Heart left ventricle (tissue), 16 donors: ENCODE results near the gene RALGPS1. TPM values are rescaled to one million over a fixed set of nuclear protein-coding genes. Genes with fewer than 3 reads are reported as not detected.

ENCODE experiments used
- ATAC-seq, 4 donors: fragments of 200-7000 bp; cut with Tn5 transposase; one replicate each; pipeline ENCODE4 v1.9.1; 2020 to 2022; ENCODE audit warnings: moderate library complexity in 4 of 4, mild to moderate bottlenecking in 3 of 4, moderate number of reproducible peaks in 1 of 4
- DNase-seq, 5 donors: peaks; one replicate each; pipeline ENCODE4 v3.0.0-alpha.2; 2020
- H3K27ac ChIP-seq, 12 donors: fragments of 200-600 bp; sonication (generic) in 4 of 12; one replicate each; pipeline versions ENCODE4 v1.5.0 to v1.8.0; 2016 to 2022; ENCODE audit warnings: mild to moderate bottlenecking in 2 of 12
- H3K27me3 ChIP-seq, 9 donors: fragments of 200-600 bp; sonication (generic) in 2 of 9; one replicate each; pipeline versions ENCODE4 v1.5.1 to v1.8.0; 2016 to 2022; ENCODE audit warnings: mild to moderate bottlenecking in 3 of 9
- H3K36me3 ChIP-seq, 9 donors: fragments of 200-600 bp; sonication (generic) in 2 of 9; one replicate each; pipeline versions ENCODE4 v1.5.0 to v1.8.0; 2018 to 2022; ENCODE audit warnings: mild to moderate bottlenecking in 2 of 9
- H3K4me1 ChIP-seq, 12 donors: fragments of 200-600 bp; sonication (generic) in 4 of 12; one replicate each; pipeline versions ENCODE4 v1.5.0 to v1.8.0; 2016 to 2022; ENCODE audit warnings: mild to moderate bottlenecking in 3 of 12
- H3K4me3 ChIP-seq, 12 donors: fragments of 200-600 bp; sonication (generic) in 4 of 12; one replicate each; pipeline versions ENCODE4 v1.5.0 to v1.8.0; 2017 to 2022; ENCODE audit warnings: mild to moderate bottlenecking in 9 of 12, moderate library complexity in 4 of 12
- H3K9me3 ChIP-seq, 12 donors: fragments of 200-600 bp; sonication (generic) in 4 of 12; one replicate each; pipeline versions ENCODE4 v1.5.0 to v1.8.0; 2016 to 2022; ENCODE audit warnings: mild to moderate bottlenecking in 1 of 12
- POLR2A ChIP-seq, 2 donors: fragments of 450-650 bp; IDR thresholded peaks; one replicate each; pipeline ENCODE4 v1.6.1; 2017; ENCODE audit warnings: antibody characterized with exemption in 2 of 2, mild to moderate bottlenecking in 2 of 2, moderate library complexity in 2 of 2
- WGBS, 4 donors: extraction: QIAGEN DNeasy Blood & Tissue Kit in 2 of 4; methylation state at CpG; one replicate each; pipeline versions ENCODE4 v1.1.5 to v1.1.7; 2013 to 2018; 5-methylcytosine and 5-hydroxymethylcytosine counted together
- intact Hi-C, 10 donors: fragments of 100-400 bp; cut with DNase I; formaldehyde crosslinking; loops; one replicate each; pipeline versions ENCODE4 v1.11.1 to v1.14.2; 2022
- polyA plus RNA-seq, 2 donors: library from polyadenylated mRNA; stranded (reverse); fragments of 200-250 nt; gene quantifications; one replicate each; pipeline ENCODE4 v1.2.3, GENCODE V29; 2013
- total RNA-seq, 9 donors: library from RNA; depleted of rRNA in 2 of 9; stranded (reverse); fragments of >200 nt in 2 of 9; fragmentation: NEBNext Ultra II Directional in 3 of 9; extraction: Animal tissue kit (Norgen Biotek cat#: 25700) in 3 of 9; gene quantifications; one replicate each; pipeline versions ENCODE4 v1.1.0 to v1.2.4, GENCODE V29; 2016 to 2023
- TF ChIP-seq, protein P1 (sequence below), 12 donors: fragments of 200-600 bp; sonication (generic) in 4 of 12; IDR thresholded peaks; one replicate each; pipeline versions ENCODE4 v1.5.0 to v1.8.0; 2018 to 2022; ENCODE audit warnings: antibody characterized with exemption in 12 of 12, mild to moderate bottlenecking in 5 of 12
- donor health status: ischemic (EF 13 %, LVEDD 7.1; RV severe dilation, severe dysfunction).
- donor health status: healthy with polysubstance abuse.
- donor health status: DM: no; HTN: yes; CAD: no.
- donor health status: DM: no; HTN: no; CAD: no.
- donor health status: ischemic (EF 25% LVEDD 6.9; RV normal size, moderate dysfunction).
- donor health status: ischemic (EF 25% LVEDD 5.7; RV mildly dilated, moderate dysfunction).
- donor health status: healthy.
- donor health status: DM: yes; HTN: yes; CAD: no.
- donor health status: ischemic (EF 35%, LVEDD 5.7; RV mildly dilated, moderate dysfunction).
- donor health status: nonischemic (EF 11% LVEDD 7.7; RV severe dilation, severe dysfunction).
- donor health status: DM: yes; HTN: yes; CAD: no.
- donor health status: PGD.
- donor health status: ischemic (EF 29% LVEDD 5.4; RV normal size, mild dysfunction).
- donor health status: nonischemic (EF 23%, LVEDD 6.1; RV moderate dilation, normal function).

The RALGPS1 gene
- total and polyA plus RNA-seq, 11 donors = 8.0 to 21.8 (median 14.4) TPM

DNA sequence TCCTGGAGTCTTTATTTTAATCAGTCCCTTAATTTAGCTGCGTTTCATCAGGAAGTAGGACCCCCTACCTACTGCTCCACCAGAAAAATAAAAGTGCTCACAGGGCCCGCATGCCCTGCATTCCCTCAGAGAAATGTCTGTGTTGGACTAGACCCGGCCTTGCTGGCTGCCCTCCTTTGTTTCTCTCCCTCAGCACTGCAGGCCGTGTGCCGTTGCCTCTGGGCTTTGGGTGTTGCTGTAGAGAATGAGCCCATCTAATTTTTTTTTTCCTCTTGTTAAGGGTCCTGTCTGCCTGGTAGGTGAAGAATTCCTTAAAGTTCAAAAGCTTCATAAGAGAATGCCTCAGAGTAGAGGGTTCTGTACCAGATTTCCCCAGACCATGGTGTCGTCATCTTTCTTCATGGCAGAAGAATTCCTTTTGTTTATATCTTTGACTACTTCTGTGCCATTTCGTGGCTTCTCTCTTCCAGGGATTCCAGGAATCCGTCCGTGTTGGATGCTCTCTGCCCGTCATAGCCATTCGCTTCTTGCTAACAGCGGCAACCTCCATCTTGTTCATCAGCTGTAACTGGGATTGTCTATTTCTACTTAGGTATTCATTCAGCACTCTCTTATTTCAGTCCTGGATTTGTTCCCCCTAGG is 257.6 kb downstream of the RALGPS1 start:
- H3K4me1 ChIP-seq = peaks cover 0 to 20% (median 9%) of the 10 kb centered on the region in 12 donors
- H3K27me3 ChIP-seq = no peaks in the 10 kb centered on the region
- WGBS, 4 donors = 92 to 96% (median 95%) methylated on average over 12 of the region's 12 CpGs
- H3K27ac ChIP-seq = peak overlapping the region in 1 of 12 donors; percentile 45
- TF ChIP-seq POLR2A (IDR thresholded peaks at IDR 0.05) = no peak
- TF ChIP-seq, protein P1, sequence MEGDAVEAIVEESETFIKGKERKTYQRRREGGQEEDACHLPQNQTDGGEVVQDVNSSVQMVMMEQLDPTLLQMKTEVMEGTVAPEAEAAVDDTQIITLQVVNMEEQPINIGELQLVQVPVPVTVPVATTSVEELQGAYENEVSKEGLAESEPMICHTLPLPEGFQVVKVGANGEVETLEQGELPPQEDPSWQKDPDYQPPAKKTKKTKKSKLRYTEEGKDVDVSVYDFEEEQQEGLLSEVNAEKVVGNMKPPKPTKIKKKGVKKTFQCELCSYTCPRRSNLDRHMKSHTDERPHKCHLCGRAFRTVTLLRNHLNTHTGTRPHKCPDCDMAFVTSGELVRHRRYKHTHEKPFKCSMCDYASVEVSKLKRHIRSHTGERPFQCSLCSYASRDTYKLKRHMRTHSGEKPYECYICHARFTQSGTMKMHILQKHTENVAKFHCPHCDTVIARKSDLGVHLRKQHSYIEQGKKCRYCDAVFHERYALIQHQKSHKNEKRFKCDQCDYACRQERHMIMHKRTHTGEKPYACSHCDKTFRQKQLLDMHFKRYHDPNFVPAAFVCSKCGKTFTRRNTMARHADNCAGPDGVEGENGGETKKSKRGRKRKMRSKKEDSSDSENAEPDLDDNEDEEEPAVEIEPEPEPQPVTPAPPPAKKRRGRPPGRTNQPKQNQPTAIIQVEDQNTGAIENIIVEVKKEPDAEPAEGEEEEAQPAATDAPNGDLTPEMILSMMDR (IDR thresholded peaks at IDR 0.05) = no peak
- H3K9me3 ChIP-seq = no peaks in the 10 kb centered on the region
- peak in 2 of 5 donors; percentile 5 to 17 for DNase-seq
- intact Hi-C loops = no loop called here
- H3K36me3 ChIP-seq = peaks cover 0 to 5% (median 0%) of the 10 kb centered on the region in 9 donors
- no peak for ATAC-seq
- H3K4me3 ChIP-seq = no peak overlapping the region

DNA sequence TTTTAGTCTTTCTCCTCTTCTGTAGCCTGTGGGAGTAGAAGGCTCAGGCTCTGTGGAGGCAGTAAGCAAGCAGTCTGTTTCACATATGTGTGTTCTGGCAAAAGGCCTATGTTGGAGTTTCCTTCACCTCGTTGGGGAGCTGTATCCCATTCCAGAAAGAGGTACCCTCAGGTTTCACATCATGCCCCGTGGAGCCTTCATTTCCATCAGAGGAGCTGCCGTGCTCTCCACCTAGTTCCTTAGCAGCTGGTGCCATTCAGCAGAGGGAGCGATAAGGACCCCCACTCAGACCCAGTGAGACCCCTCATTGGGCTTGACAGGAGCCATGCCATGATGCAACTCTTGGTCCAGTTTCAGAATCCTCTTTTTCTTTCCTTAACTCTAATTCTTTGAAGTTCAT is 258.5 kb downstream of the RALGPS1 start:
- DNase-seq = peak in 2 of 5 donors; percentile 4 to 8
- TF ChIP-seq, protein P1 (IDR thresholded peaks at IDR 0.05) = no peak
- no peak for TF ChIP-seq POLR2A (IDR thresholded peaks at IDR 0.05)
- Histone ChIP-seq H3K4me3 (no peak overlapping the region), H3K36me3 (peaks cover 0 to 3% (median 0%) of the 10 kb centered on the region in 9 donors), H3K27me3 (no peaks in the 10 kb centered on the region), H3K9me3 (no peaks in the 10 kb centered on the region), H3K4me1 (peaks cover 0 to 20% (median 10%) of the 10 kb centered on the region in 12 donors), H3K27ac (peak overlapping the region in 1 of 12 donors; percentile 45)
- 90 to 100% (median 92%) methylated on average over 4 of the region's 4 CpGs for WGBS, 4 donors
- no peak for ATAC-seq
- intact Hi-C loops = no loop called here

DNA sequence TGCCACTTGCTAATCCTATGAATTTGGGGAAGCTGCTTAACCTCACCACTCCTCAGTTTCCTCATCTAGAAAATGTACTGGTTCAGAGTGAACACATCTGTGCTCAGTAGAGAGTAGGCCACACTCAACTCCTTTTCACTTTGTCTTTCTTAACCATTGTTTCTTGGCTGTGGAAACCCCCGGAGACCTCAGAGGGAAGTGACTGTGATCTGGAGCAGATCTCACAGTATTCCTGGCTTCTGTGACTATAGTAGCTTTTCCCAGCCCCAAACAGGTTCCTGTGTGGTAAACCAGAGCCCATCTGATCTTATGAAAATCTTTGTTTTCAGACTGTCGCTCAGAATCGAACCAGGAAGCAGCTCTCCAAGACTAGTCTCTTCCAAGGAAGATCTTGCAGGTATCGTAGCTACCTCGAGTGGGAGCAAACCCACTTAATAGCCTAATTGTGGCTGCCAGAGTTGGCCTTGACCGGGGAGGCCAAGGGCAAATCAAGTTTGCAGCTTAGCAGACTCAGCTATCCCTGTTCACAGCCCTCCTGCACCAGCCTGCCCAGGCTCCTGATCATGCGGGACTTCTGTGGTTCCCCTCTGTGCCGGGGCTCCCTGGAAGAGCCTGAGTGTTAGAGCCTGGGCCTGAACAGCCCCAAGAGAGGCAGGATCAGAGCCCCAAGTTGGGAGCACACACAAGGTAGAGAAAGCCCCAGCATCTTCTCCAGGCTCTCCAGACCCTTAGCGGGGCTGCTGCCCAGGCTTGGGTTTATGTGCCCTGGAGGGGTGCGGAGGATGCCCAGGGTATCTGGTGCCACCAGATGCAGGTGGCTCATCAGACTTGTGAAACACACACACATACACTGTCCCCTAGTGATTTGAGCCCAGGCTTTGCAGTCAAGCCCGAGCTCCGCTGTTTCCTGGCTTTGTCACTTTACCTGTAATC is 260.1 kb downstream of the RALGPS1 start:
- Histone ChIP-seq H3K27me3 (no peaks in the 10 kb centered on the region), H3K27ac (peak overlapping the region in 10 of 12 donors; percentile 11 to 75 (median 46)), H3K4me3 (no peak overlapping the region), H3K4me1 (peaks cover 0 to 29% (median 17%) of the 10 kb centered on the region in 12 donors), H3K9me3 (no peaks in the 10 kb centered on the region), H3K36me3 (peaks cover 0 to 3% (median 0%) of the 10 kb centered on the region in 9 donors)
- WGBS, 4 donors = 69 to 77% (median 74%) methylated on average over 10 to 12 of the region's 12 CpGs
- TF ChIP-seq, protein P1 (IDR thresholded peaks at IDR 0.05) = no peak
- TF ChIP-seq POLR2A (IDR thresholded peaks at IDR 0.05) = no peak
- peak in 2 of 5 donors; percentile 15 to 46 for DNase-seq
- ATAC-seq = peak in 1 of 4 donors; percentile 53
- intact Hi-C loops = no loop called here

- H3K27me3 ChIP-seq = no peaks in the 10 kb centered on the region
- WGBS, 4 donors = 93 to 95% (median 95%) methylated on average over 7 of the region's 7 CpGs
- H3K4me1 ChIP-seq = peaks cover 0 to 36% (median 20%) of the 10 kb centered on the region in 12 donors
- H3K36me3 ChIP-seq = peaks cover 0 to 3% (median 0%) of the 10 kb centered on the region in 9 donors
- DNase-seq (peak in 1 of 5 donors; percentile 6), ATAC-seq (no peak)
- H3K9me3 ChIP-seq = no peaks in the 10 kb centered on the region
- intact Hi-C loops = no loop called here
- H3K27ac ChIP-seq = peak overlapping the region in 1 of 12 donors; percentile 75
- TF ChIP-seq, protein P1 (IDR thresholded peaks at IDR 0.05) = no peak
- no peak for TF ChIP-seq POLR2A (IDR thresholded peaks at IDR 0.05)
- H3K4me3 ChIP-seq = no peak overlapping the region
Observed at GRCh38 chr9:127175319-127175715, 260.7 kb downstream of the RALGPS1 start.
